ENCODE data around the gene FGD5.

FGD5 gene

DNA sequence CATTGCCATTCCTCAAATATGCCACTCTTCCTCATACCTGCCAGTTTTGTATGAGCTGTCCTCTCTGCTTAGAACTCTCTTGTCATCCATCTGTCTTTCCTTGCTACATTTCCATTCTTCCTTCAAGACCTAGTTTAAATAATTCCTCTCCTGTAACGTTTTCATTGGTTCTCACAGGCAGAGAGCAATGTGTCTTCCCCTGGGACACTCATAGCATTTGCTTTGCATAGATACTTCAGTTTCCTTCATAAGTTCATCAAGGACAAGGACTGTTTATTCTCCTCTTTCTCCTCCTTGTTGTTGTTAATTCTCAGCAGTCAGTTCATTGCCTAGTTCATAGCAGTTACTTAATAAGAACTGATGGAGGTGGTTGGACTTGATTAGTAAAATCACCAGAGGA, 139.2 kb downstream of the FGD5 start:
- Histone ChIP-seq H3K4me3 (ENCODE audit: low read depth in 1 of 2, low read length in 2 of 2) (no peak overlapping the region), H3K27ac (ENCODE audit: low read length) (0 out of 2 replicates have a peak overlapping the region, but pooled peaks have one; percentile 13), H4K20me1 (ENCODE audit: insufficient read depth, low read length) (peaks cover 33% of the 10 kb centered on the region), H3K4me2 (ENCODE audit: insufficient read depth, low read length) (no peak overlapping the region), H3K36me3 (ENCODE audit: insufficient read depth, low read length) (peaks cover 26% of the 10 kb centered on the region), H3K4me1 (ENCODE audit: insufficient read depth, low read length) (no peaks in the 10 kb centered on the region; the same call in 1 of the 2 replicates), H2AFZ (ENCODE audit: low read depth, low read length) (no peak overlapping the region), H3K27me3 (ENCODE audit: insufficient read depth, low read length, poor library complexity) (no peaks in the 10 kb centered on the region), H3K9me3 (ENCODE audit: insufficient read depth, low read length, severe bottlenecking) (no peaks in the 10 kb centered on the region), H3K9ac (ENCODE audit: low read depth, low read length) (no peak overlapping the region), H3K79me2 (ENCODE audit: insufficient read depth, low read length) (peaks cover 96% of the 10 kb centered on the region)
- no peak for ATAC-seq (ENCODE audit: insufficient read depth, low read depth)
- no peak for DNase-seq
- TF ChIP-seq EZH2 (IDR thresholded peaks at IDR 0.05; ENCODE audit: borderline replicate concordance, low read depth, low read length, severe bottlenecking), result no peak
- TF ChIP-seq, protein P1, sequence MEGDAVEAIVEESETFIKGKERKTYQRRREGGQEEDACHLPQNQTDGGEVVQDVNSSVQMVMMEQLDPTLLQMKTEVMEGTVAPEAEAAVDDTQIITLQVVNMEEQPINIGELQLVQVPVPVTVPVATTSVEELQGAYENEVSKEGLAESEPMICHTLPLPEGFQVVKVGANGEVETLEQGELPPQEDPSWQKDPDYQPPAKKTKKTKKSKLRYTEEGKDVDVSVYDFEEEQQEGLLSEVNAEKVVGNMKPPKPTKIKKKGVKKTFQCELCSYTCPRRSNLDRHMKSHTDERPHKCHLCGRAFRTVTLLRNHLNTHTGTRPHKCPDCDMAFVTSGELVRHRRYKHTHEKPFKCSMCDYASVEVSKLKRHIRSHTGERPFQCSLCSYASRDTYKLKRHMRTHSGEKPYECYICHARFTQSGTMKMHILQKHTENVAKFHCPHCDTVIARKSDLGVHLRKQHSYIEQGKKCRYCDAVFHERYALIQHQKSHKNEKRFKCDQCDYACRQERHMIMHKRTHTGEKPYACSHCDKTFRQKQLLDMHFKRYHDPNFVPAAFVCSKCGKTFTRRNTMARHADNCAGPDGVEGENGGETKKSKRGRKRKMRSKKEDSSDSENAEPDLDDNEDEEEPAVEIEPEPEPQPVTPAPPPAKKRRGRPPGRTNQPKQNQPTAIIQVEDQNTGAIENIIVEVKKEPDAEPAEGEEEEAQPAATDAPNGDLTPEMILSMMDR (IDR thresholded peaks at IDR 0.05; ENCODE audit: borderline replicate concordance, extremely low read depth, low read length, poor library complexity, severe bottlenecking), result no peak

DNA sequence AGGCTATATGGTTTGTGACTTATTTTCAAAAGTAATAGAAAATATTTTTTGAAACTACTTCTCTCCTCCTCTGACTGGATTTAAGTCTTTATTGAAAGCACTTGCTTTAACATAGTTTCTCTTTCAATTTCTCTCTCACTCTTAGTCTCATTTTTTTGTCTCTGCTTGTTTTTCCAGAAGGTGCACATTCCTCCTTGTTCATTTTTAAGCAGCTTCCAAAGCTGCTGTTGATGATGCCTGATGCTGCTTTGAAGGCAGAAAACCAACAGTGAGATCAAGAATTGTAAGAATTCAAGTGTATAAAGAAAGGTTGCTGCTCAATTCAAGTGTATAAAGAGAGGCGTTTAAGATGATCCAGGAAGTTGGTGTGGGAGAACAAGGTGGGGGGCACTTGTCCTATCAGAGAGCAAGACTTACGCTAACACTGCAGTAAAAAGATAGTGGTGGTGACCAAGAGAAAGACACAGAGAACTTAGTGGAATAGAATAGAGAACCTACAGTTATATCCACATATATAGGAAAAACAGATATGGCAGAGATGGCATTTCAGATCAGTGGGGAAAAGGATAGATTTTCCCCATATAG, 140.7 kb downstream of the FGD5 start:
- peaks cover 28% of the 10 kb centered on the region for H3K36me3 ChIP-seq (ENCODE audit: insufficient read depth, low read length)
- no peak overlapping the region for H2AFZ ChIP-seq (ENCODE audit: low read depth, low read length)
- no peak overlapping the region for H3K4me2 ChIP-seq (ENCODE audit: insufficient read depth, low read length)
- no peak overlapping the region for H3K9ac ChIP-seq (ENCODE audit: low read depth, low read length)
- H3K4me1 ChIP-seq (ENCODE audit: insufficient read depth, low read length), result no peaks in the 10 kb centered on the region; the same call in 1 of the 2 replicates
- no peak for TF ChIP-seq EZH2 (IDR thresholded peaks at IDR 0.05; ENCODE audit: borderline replicate concordance, low read depth, low read length, severe bottlenecking)
- TF ChIP-seq, protein P1 (IDR thresholded peaks at IDR 0.05; ENCODE audit: borderline replicate concordance, extremely low read depth, low read length, poor library complexity, severe bottlenecking), result no peak
- H3K27me3 ChIP-seq (ENCODE audit: insufficient read depth, low read length, poor library complexity), result no peaks in the 10 kb centered on the region
- H3K4me3 ChIP-seq (ENCODE audit: low read depth in 1 of 2, low read length in 2 of 2), result no peak overlapping the region
- H3K79me2 ChIP-seq (ENCODE audit: insufficient read depth, low read length), result peaks cover 95% of the 10 kb centered on the region
- no peaks in the 10 kb centered on the region for H3K9me3 ChIP-seq (ENCODE audit: insufficient read depth, low read length, severe bottlenecking)
- ATAC-seq (ENCODE audit: insufficient read depth, low read depth), result no peak
- no peak overlapping the region for H3K27ac ChIP-seq (ENCODE audit: low read length)
- DNase-seq, result no peak
- H4K20me1 ChIP-seq (ENCODE audit: insufficient read depth, low read length), result peaks cover 28% of the 10 kb centered on the region

DNA sequence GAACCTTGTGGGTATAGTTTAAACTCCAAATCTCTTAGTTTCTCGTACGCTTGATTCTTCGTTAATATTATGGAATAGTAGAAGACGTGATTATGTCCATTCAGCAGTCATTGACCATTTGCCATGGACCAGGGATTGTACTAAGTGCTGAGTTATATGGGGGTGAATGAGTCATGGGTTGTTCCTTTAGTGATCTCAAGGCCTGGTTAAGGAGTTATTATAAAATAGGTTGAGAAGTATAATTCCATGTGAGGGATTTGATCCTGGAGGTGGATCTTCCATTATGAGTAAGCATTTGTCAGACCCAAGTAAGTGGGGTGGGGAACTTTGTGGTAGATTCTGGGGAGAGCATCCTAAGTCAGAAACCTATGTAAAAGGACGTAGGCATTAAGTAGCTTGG, 144.0 kb downstream of the FGD5 start:
- no peak overlapping the region for H2AFZ ChIP-seq (ENCODE audit: low read depth, low read length)
- peaks cover 14% of the 10 kb centered on the region; the same call in 1 of the 2 replicates for H4K20me1 ChIP-seq (ENCODE audit: insufficient read depth, low read length)
- no peak overlapping the region for H3K4me3 ChIP-seq (ENCODE audit: low read depth in 1 of 2, low read length in 2 of 2)
- H3K27ac ChIP-seq (ENCODE audit: low read length), result no peak overlapping the region
- H3K9me3 ChIP-seq (ENCODE audit: insufficient read depth, low read length, severe bottlenecking), result peaks cover 5% of the 10 kb centered on the region
- no peak for ATAC-seq (ENCODE audit: insufficient read depth, low read depth)
- no peak overlapping the region for H3K9ac ChIP-seq (ENCODE audit: low read depth, low read length)
- no peaks in the 10 kb centered on the region for H3K27me3 ChIP-seq (ENCODE audit: insufficient read depth, low read length, poor library complexity)
- TF ChIP-seq EZH2 (IDR thresholded peaks at IDR 0.05; ENCODE audit: borderline replicate concordance, low read depth, low read length, severe bottlenecking), result no peak
- TF ChIP-seq, protein P1 (IDR thresholded peaks at IDR 0.05; ENCODE audit: borderline replicate concordance, extremely low read depth, low read length, poor library complexity, severe bottlenecking), result no peak
- no peak for DNase-seq
- no peak overlapping the region for H3K4me2 ChIP-seq (ENCODE audit: insufficient read depth, low read length)
- H3K79me2 ChIP-seq (ENCODE audit: insufficient read depth, low read length), result peaks cover 92% of the 10 kb centered on the region
- no peaks in the 10 kb centered on the region for H3K4me1 ChIP-seq (ENCODE audit: insufficient read depth, low read length)
- peaks cover 56% of the 10 kb centered on the region for H3K36me3 ChIP-seq (ENCODE audit: insufficient read depth, low read length)

All from DND-41 (cell line).